HG03520 (cell line): ENCODE measurements around the gene INSIG2.
"Not testable (repeated sequence)": the region's sequence is repeated elsewhere in the genome, so short reads cannot be mapped to it uniquely, and the experiment has no call there.

Source experiments
- ATAC-seq: cut with Tn5 transposase; IDR thresholded peaks from one replicate; pipeline ENCODE4 v1.9.1; 2021; ENCODE audit warnings: mild to moderate bottlenecking, moderate library complexity; ENCODE audit not compliant: unreplicated experiment

Gene INSIG2

DNA sequence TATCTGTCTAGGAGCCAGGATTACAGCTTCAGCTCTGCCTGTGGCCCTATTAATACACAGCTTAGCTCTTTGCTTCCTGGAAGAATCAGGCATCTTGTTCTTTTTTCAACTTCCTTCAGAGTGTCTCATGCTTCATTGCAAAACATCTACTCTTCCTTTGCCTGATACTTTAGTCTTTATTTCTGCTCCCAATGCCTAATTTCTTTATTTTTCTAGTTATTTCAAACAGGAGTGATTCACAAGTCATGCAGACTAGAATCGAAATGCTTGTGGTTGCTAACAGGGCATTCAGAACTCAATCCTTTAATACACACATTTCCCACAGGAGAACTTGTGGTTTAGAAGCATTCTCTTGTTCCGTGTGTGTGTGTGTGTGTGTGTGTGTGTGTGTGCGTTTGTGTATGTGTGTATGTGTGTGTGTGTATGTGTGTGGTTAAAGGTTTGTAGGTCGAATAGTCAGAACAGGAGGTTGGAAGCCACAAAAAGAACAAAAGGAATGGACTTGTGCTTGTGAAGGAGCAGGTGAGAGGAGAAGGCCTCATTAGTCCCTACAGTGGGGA lies 28.3 kb upstream of the INSIG2 start:
- no peak for ATAC-seq

DNA sequence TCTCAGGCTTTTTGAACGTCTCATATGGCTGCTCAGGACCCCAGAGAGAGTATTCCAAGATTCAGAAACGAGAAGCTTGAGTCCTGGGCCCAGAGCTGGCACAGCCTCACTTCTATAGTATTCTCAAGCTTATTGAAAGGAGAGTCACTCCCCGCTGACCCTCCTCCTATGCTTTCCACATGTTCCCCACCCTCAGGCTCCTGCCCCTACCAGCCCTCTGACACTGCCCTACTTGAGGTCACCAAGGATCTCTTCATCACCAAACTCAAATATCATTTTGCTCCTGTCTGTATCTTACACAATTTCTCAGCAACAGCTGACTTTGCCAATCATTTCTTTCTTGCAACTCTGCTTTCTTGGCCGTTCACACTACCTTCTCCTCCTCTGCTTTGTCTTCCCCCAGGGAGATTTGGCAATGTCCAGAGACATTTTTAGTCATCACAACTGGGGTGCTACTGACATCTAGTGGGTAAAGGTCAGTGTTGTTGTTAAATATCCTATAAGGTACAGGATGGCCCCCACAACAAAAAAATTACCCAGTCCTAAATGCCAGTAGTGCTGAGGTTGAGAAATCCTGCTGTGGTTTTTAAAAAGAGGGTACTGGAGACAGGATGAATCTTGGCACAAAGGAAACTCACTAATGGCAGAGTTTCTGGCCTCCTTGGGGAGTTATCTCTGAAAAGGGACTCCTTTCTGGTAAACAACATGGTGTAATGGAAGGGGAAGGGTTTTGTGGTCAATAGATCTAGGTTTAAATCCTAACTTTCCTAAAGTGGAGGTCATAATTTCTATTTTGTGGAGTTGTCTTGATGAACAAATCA lies 26.9 kb upstream of the INSIG2 start:
- ATAC-seq: peak; percentile 73

DNA sequence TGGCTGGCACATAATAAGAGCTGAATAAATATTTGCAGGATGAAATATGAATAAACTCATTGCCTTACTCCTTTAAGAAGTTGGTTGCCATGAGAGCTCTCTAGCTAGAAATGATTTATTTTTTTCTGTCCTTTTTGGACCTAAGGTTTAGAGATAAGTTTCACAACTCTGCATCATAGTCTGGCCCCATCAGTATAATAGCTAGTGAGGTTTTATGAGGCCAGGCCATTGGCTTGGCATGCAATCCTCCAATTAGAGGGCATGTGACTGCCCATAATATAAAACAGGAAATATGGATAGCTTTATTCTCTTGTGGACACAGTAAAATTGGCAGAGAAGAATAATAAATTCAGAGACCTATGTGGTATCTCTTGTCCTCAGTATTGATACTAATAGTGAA lies 26.2 kb upstream of the INSIG2 start:
- no peak for ATAC-seq

DNA sequence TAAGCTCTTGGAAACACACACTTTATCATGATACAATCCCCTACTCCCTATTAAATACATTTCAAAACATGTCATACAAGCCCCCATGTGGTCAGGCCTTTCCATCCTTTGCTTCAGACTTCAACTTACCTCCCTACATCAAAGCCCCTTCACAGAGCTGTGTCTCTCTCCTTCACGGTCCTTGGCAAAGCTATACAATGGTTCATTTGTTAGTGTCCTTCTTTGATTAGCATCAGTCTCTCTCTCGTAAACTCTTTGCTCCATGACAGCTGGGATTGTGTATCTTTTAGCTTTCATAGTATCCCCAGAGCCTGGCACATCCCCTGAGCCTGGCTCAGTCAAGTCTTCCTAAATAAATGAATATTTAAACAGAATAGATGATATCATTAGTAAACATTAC lies 25.6 kb upstream of the INSIG2 start:
- no peak for ATAC-seq

DNA sequence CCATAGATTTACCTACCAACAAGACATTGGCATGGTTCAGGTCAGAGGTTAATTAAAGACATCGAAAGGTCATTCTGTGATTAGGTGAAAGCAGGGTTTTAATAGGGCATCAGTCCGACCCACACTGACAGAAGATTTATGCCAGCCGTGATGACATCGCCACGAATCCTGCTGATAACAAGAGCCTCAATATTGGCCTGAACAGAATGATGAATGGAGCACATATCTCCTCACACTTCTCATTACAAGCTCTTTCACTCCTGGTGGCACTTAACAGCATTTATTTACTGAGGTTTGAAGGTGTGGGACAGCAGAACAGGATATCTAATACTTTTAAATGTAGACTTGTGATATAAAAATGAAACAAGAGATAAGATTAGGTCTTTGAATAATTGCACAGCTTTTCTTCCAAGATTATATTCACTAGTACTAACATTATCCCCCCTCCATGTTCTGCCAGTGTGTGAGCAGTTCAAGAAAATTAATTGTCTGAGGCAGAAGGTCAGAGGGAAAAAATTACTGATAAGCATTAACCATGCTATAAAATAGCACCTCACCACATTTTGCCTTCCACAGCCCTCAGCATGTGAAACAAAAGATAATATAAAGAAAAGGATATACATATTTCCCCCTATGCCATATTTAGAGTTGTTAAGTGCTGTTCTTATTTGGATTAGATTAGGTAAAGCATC lies 23.1 kb upstream of the INSIG2 start:
- ATAC-seq: no peak

DNA sequence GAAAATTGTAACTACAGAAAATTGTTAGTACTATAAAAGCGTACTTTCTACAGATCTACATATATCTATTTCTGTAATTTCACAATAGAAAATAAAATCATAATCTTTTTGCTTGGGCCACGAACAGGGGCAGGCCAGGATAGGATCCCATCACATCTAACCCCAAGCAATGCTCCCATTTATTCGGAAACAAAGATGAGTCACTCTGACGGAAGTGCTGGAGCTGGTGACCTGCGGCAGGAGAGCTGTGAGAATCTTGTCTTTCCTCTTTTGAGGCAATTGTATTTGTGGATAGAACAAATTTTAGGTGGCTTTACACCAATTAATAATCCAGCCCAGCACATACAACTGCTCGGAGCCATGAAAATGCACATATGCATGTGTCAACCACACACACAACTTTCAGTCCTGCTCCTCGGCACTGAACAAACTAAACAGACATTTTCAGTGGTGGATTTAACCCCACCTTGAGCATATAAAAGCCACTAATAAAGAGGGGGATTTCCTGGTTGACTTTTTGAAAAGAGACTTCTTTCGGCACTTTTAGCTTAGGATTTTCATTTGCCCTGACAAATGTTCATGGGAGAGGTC lies 22.3 kb upstream of the INSIG2 start:
- ATAC-seq: no peak

DNA sequence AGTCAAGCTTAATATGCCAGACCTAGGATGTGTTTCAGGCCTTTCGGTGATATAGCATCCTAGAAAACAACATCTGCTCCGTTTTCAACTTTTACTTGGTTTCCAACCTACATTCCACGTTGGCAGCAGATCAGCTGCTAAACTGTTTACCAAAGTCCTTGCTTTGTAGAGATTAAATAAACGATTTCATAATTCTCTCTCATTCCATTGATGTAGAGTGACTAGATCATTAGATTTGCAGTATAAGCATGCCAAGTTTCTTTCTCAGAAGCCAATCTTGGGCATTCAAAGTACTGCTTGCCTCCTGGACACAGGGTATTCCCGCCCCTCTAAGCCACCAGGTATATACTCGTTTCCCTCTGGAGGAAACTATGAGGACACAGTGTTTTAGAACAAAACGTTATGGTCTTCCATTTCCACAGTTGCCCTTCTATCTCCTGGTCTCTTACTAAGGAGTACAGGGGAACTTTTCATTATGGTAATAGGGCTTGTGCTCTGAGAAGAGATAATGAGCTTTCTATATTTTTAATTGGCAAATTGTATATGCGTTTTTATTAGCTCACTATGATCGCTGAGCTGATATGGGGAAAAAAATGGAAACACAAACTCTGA lies 10.5 kb upstream of the INSIG2 start:
- ATAC-seq: no peak

DNA sequence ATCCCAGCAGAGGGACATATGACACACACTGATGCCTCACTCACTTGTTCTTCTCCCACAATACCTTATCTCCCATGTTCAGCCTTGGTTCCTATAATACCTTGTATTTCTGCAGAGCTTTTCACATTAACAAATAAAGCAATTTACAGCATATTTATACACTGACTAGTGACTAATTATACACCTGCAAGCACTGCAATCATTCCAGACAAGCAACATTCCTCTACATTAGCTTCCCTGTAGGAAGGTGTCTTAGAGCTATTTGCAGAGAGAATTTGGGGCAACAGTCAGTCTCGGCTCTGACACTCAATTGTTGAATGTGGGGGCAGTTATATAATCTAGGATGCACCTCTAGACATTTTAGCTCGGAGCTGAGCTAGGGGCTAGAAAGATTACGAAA lies 9.5 kb upstream of the INSIG2 start:
- no peak for ATAC-seq

DNA sequence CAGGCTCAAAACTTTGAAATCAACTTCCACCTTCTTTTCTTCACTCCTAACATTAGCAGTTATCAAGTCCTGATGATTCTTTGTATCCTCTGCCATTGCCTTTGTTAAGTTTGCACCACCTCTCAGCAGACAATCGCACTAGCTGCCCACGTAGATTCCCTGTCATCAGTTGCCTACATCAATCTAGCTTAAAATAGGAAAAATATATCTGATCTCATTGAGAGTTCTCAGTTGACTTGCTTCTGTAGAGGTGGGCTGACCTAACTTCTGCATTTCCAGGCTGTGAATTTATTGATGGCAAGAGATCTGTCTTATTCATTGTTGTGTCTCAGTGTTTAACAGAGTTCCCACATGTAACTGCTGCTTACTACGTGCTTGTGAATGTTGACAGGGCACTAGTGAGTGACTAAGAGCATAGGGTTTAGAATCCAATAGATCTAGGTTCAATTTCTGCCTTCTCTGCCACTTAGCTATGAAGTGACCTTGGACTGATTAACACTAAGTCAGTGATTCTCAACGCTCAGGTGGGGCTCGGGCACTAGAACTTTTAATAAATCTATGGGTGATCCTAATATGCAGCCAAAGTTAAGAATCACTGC lies 3.7 kb upstream of the INSIG2 start:
- ATAC-seq: no peak

DNA sequence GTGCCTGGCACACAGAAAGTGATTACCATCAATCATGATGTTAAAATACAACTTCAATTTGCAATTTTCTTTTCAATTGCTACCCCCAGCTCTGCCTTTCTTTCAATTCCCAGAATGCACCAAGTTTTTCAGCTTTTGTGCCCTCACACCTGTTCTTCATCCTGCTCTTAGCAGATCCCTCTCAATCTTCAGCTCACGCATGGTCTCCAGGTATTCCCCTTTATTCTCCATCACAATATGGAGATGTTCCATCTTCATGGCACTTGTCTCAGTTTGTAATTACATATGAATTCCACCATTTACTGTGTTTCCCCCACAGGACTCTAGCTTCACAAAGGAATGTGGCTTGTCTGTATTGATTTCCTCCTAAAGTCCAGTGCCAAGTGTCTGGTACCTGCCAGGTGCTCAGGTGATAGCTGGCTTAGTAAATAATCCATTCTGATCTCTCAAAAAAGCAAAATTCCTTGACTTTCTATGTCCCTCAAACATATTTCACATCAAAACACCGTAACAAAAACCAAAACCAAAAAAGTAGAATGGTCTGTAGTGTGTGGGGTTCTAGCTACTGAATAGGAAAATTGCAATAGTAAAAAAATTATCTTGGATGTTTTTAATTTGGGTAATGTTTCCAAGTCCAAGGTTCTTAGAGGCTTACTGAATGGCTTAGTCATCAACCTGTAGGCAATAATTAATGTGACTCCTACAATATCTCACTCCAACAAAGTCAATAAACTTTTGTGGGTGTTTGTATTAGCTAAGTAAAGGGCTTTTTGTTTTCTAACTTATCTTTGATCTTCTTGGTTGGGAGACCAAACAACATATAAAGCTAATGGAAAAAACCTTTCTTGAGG lies 2.9 kb upstream of the INSIG2 start:
- no peak for ATAC-seq

DNA sequence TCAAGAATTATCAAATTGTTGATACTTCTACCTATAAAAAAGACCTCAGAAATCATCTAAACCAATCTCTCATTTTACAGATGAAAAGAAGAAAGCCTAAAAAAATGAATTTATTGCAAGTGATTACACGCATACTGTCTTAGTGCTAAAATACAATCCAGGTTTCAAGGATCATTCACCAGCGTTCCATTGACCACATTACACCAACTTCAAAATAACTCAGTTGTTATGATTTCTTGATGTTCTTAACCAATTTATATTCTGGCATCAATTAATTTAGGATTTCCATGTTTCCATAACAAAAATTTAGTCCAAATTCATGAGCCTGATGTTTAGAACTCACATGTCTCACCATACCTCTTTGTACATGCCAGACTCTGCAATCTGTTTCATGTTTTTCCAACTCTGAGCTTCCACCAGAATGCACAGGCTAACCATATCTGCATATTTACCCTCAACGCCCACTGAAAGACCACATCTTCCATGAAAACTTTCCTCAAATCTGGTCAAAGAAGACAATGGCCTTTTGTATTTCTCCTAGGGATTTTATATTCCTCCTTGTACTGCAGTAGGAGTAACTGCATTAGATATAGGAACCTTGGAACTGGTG lies 2.1 kb upstream of the INSIG2 start:
- no peak for ATAC-seq

DNA sequence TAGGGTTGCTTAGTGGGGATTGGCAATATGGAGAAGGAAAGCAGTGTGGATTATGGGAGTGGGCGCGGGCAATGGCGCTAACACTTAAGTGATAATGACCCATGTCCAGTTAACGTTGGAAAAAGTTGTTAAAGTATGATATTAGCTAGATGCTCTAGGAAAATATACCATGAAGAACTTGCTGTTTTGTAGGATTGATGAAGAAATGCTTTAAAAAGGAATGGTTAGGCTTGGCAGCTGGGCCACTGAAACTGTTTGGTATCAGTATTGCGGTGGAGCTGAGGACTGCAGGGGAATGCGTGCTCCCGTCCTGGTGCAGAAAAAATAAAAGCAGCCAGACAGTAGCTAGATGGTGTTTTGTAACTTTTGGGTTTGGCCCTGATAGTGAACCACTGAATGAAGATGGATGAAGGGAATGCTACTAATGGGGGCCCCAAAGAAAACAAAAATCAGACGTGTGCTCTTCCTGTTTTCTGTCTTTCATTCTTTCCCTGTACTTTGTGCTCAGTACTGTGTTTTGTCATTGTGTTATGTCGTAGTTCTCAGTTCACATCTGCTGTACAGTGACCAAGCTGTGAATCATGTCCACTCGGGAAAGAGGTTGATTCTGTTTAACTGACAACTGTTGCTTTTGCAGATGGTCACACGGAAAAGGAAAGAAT lies 999 bp downstream of the INSIG2 start:
- peak; percentile 32 for ATAC-seq

DNA sequence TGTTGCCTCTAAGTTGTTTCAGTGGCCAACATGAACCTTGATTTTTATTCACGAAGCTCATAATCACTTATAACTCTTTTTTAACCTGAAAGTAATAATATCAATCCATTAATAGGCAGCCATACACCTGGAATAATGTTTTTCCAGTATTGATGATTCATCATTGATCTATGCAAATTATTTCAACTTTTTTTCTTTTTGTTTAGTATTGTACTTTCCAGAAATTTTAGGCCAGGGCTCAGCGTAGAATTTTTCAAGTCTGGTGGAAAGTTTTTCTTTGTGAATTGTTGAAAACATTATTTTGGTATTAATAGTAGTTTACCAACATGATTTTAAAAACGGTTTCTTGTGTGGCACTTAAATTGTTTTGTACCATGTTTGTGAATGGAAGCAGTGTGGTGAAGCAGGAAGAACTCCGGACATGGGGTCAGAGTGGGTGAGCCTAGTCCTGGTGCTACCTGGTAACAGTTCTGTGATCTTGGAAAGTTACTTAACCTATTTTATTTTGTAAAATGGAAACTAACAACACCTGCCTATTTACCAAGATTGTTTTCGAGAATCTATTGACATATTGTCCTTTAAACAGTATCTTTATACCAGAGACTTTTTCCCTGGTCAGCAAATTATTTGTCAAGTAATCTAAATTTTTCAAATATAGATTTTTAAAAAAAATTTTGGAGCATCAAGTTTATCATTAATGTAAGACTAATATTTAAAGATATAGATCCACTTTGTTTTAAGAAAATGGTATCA lies 2.3 kb downstream of the INSIG2 start:
- ATAC-seq: no peak

DNA sequence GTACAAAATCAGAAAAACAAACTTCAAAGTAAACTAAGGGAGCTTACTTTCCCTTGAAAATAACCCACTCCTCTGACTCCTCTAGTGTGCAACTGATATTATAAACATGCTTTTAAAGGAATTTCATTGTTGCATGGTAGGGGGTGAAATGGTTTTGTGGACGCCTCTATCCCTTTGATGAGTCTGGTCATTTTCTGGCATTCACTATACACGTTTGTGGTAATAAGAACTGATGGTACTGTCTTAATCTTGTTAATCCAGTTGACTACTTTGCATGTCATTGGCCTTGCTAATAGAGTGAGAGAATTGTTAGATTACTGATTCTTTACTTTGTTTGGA lies 2.8 kb downstream of the INSIG2 start:
- no peak for ATAC-seq

DNA sequence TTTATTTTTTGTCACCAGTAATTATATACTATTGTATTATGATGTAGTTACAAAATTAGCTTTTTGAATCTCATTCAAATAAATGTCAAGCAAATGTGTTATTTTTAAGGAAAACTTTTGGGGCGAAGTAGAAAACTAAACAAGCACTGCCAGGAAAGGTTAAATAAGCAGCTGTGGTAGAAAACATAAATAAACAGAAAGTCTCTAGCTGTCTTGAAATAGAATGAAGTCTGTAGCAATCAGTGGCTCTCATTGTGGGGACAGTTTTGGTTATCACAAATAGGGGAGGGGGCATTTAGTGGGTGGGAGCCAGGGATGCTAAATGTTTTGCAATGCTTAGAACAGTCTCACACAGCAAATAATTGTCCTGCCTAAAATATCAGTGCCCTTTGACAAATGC lies 3.4 kb downstream of the INSIG2 start:
- no peak for ATAC-seq

DNA sequence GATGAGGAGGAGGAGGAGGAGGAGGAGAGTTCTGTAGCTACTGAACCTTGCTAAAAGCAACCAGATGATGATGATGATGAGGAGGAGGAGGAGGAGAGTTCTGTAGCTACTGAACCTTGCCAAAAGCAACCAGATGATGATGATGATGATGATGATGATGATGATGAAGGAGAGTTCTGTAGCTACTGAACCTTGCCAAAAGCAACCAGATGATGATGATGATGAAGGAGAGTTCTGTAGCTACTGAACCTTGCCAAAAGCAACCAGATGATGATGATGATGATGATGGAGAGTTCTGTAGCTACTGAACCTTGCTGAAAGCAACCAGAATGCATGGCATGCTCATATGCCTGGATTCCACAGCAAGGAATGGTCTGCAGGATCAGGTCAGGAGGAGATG lies 5.8 kb downstream of the INSIG2 start:
- not testable (repeated sequence) for ATAC-seq

DNA sequence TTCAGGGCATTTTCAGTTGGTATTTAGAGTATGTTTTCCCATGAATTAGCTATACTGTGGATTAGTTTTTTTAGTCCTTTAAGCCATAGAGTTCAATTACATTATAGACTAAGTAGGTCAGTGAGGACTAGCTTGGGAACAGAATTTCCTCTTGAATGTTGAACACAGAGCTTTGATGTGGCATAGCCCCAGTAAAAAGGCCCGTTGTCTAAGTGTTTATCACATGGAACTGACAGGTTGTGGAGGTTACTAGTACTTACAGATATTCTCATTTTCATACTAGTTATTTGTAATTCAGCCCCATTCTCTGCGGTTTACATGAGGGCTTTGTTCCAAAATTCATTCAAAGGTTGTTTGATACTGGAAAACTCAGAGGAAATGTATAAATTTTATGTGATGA lies 6.2 kb downstream of the INSIG2 start:
- ATAC-seq: no peak

DNA sequence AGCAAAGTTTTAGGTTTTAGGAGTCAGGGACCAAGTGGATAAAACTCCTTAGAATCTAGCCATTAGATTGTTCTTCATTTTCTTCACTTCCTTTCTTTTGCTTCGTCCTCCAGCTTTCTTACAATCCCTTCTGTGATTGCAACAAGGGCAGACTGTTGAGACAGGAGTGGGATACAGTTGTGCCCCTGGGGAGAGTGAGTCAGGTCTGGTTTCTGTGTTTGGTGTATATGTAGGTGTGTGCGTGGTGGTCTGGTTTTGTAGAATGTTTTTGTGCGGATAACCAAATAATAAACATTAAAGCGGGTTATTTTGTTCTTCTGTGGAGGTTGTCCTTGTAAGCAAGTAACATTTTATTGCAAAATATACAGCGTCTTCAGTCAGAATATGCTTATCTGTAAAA lies 7.3 kb downstream of the INSIG2 start:
- ATAC-seq: no peak

DNA sequence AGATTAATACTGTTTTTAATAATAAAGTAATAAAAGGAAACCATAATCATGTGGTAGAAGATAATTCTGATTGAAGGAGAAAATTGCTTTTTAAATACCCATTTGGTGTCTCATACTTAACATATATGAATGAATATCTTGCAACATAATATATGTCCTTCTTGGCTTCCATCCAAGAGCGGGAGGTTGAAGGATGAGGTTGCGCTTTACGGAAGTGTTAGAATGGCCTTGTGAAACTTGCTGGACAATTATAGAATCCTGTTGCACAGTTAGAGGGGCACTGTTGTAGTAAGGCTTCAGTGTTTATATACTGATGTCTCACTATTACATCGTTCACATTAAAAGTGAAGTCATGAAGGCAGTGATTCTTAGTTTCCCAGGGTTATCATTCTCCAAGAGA lies 9.4 kb downstream of the INSIG2 start:
- ATAC-seq: no peak
